Colonic mucosa (tissue), 4 donors: ENCODE results near the gene EEF1A1. TPM values are rescaled to one million over a fixed set of nuclear protein-coding genes. Genes with fewer than 3 reads are reported as not detected.

ENCODE experiments used
- DNase-seq: peaks from one replicate; pipeline ENCODE4 v3.0.0-alpha.2; 2020
- H3K27ac ChIP-seq: fragments of 200-600 bp; one replicate; pipeline ENCODE4 v1.8.0; 2021
- H3K27me3 ChIP-seq: fragments of 200-600 bp; one replicate; pipeline ENCODE4 v1.8.0; 2021
- H3K36me3 ChIP-seq: fragments of 200-600 bp; one replicate; pipeline ENCODE4 v1.8.0; 2021
- H3K4me1 ChIP-seq: fragments of 200-600 bp; one replicate; pipeline ENCODE4 v1.8.0; 2021; ENCODE audit warnings: mild to moderate bottlenecking
- H3K4me3 ChIP-seq: fragments of 200-600 bp; one replicate; pipeline ENCODE4 v1.8.0; 2021
- H3K9ac ChIP-seq, 2 donors: one replicate each; pipeline ENCODE4 v1.7.0; 2013; ENCODE audit warnings: control low read depth in 2 of 2, low read depth in 2 of 2, low read length in 2 of 2
- H3K9me3 ChIP-seq: fragments of 200-600 bp; one replicate; pipeline ENCODE4 v1.8.0; 2021
- CTCF ChIP-seq: fragments of 200-600 bp; IDR thresholded peaks from one replicate; pipeline ENCODE4 v1.8.0; 2022; ENCODE audit warnings: antibody characterized with exemption, mild to moderate bottlenecking
- intact Hi-C: fragments of 100-400 bp; cut with DNase I; formaldehyde crosslinking; loops from one replicate; pipeline ENCODE4 v1.14.1; 2022
- total RNA-seq, 2 donors: library from RNA; stranded (reverse); fragmentation: NEBNext Ultra II Directional in 1 of 2; extraction: Animal tissue kit (Norgen Biotek cat#: 25700) in 1 of 2; gene quantifications; one replicate each; pipeline ENCODE4 v1.2.1, GENCODE V29; 2021
- donor health status: healthy.
- donor health status: DM: no; HTN: no; CAD: no.
- donor health status: DM: no; HTN: no; CAD: no.

The EEF1A1 gene
- total RNA-seq, 2 donors from 2014 or later, result 7,049 to 8,990 TPM

- Histone ChIP-seq H3K4me1 (no peaks in the 10 kb centered on the region), H3K27ac (no peak overlapping the region), H3K9me3 (no peaks in the 10 kb centered on the region), H3K27me3 (no peaks in the 10 kb centered on the region), H3K36me3 (no peaks in the 10 kb centered on the region), H3K4me3 (no peak overlapping the region), H3K9ac (no peak overlapping the region)
- TF ChIP-seq CTCF, result no peak
- intact Hi-C loops, result loop anchor here (5.0 kb wide), 1 partner anchor 38 kb away; no protein-coding TSS in a partner anchor
- no peak for DNase-seq
Measured at GRCh38 chr6:73528897-73529296, 8.1 kb upstream of the EEF1A1 start.

GRCh38 chr6:73525546-73526330 is 4.9 kb upstream of the EEF1A1 start:
- Histone ChIP-seq H3K27me3 (no peaks in the 10 kb centered on the region), H3K9me3 (no peaks in the 10 kb centered on the region), H3K4me3 (no peak overlapping the region), H3K36me3 (no peaks in the 10 kb centered on the region), H3K4me1 (peaks cover 3% of the 10 kb centered on the region), H3K27ac (no peak overlapping the region), H3K9ac (no peak overlapping the region)
- intact Hi-C loops, result loop anchor here (5.0 kb wide), 1 partner anchor 42 kb away; no protein-coding TSS in a partner anchor
- DNase-seq, result no peak
- TF ChIP-seq CTCF, result no peak

- peaks cover 3% of the 10 kb centered on the region for H3K4me1 ChIP-seq
- peak overlapping the region; percentile 76 for H3K4me3 ChIP-seq
- DNase-seq, result peak; percentile 85
- no peaks in the 10 kb centered on the region for H3K27me3 ChIP-seq
- peak overlapping the region; percentile 99 for H3K27ac ChIP-seq
- no peaks in the 10 kb centered on the region for H3K36me3 ChIP-seq
- intact Hi-C loops, result loop anchor here (5.0 kb wide), 1 partner anchor 61 kb away; the partner anchor contains the start of gene MTO1
- peak overlapping the region; percentile 85 to 89 for H3K9ac ChIP-seq
- H3K9me3 ChIP-seq, result no peaks in the 10 kb centered on the region
- TF ChIP-seq CTCF, result no peak
Measured at GRCh38 chr6:73523434-73524123, 2.7 kb upstream of the EEF1A1 start.

GRCh38 chr6:73521351-73521985 is 636 bp upstream of the EEF1A1 start:
- peaks cover 3% of the 10 kb centered on the region for H3K4me1 ChIP-seq
- intact Hi-C loops, result loop anchor here (5.0 kb wide), 1 partner anchor 59 kb away; the partner anchor contains the start of gene MTO1
- H3K9me3 ChIP-seq, result no peaks in the 10 kb centered on the region
- no peak for DNase-seq
- H3K27me3 ChIP-seq, result no peaks in the 10 kb centered on the region
- H3K9ac ChIP-seq, result peak overlapping the region; percentile 90 to 99
- no peak for TF ChIP-seq CTCF
- peaks cover 6% of the 10 kb centered on the region for H3K36me3 ChIP-seq
- H3K27ac ChIP-seq, result peak overlapping the region; percentile 99
- peak overlapping the region; percentile 48 for H3K4me3 ChIP-seq
